Measurements from ENCODE around the gene CCDC141.

GRCh38 chr2:178912416-178913048, 137.4 kb downstream of the CCDC141 start:
- TF ChIP-seq POLR2A (IDR thresholded peaks at IDR 0.05) (no peak), CTCF (IDR thresholded peaks at IDR 0.05) (no peak)
